Femur (tissue), 1 donor: ENCODE measurements around the gene ZFP36L1.
"Not testable (repeated sequence)": the region's sequence is repeated elsewhere in the genome, so short reads cannot be mapped to it uniquely, and the experiment has no call there.

Experiments used
- DNase-seq: peaks from one replicate; pipeline ENCODE4 v3.0.0-alpha.2; 2017

ZFP36L1 gene

DNA sequence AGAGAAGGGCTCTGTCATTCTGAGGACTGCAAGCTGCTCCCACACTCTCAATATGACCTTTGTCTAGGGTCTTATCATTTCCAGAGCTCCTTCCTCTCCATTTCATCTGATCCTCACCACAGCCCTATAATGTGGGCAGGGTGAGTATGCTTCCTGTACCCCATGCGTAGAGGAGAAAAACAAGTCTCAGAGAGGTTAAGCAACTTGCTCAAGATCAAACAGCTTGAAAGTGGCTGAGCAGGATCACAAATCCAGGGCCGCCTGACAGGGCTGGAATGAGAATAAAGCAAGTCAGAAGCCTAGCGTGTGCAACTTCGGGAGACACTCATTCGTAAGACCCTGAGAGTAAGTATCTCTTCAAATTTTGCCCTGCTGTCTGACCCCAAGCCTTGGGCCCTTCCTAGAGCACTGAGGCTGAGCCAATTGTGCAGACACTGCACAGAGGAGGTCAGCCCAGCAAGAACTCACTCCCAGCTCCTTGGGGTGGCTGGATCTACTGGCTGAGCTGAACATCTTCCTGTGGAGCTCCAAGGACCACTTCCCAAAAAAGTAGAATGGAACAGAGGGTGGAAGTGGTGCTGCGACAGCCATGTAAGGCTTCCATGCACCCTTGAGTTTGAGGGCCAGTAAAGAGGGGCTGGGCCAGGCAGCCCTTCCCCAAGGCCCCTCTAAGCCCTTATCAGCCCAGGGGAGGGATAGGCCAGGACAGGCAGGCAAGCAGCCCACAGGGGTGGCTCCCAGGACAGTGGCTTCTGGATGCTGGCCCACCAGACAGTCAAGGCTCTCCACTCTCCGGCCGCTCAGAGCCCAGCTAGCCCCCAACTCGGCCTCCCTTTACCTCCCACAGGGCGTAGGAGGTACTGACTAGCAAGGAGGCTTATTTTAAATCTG lies 10.5 kb downstream of the ZFP36L1 start:
- no peak for DNase-seq

DNA sequence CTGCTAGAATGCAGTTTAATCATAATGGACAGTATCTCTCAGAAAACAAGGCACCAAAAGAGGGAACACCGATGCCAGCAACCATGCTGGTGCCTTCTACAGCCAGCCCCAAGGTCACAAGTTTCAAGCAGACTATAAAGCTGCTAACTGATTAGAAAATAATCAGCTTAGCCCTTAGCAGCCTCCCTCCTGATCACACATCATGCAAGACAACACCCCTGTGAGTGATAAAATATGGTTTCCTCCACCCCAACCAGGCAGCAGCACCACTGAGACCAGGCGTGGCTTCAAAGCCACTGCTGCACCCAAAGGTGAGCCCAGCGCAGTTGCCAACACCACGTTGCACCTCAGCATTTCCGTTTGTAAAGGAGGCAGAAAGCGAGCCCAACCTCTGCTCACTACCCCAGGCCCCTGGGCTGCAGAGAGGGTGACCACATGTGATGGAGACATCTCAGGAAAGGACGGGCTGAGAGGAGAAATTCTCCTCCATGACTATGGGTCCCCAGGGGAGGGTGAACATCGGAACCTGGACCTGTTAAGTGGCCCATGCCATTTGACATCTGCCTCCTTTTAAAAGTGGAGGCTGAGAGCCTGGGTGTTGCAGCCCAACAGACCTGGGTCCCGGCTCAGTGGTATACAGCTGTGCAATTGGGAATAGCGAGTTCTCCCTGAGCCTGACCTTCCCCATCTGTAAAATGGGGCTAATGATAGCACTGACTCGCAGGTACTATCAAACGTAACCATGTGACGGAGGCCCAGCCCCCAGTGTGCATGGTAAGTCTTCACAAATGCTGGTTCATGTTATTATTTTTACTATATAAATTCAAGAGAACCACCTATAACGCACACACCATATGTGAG lies 11.5 kb downstream of the ZFP36L1 start:
- DNase-seq, result peak; percentile 31

DNA sequence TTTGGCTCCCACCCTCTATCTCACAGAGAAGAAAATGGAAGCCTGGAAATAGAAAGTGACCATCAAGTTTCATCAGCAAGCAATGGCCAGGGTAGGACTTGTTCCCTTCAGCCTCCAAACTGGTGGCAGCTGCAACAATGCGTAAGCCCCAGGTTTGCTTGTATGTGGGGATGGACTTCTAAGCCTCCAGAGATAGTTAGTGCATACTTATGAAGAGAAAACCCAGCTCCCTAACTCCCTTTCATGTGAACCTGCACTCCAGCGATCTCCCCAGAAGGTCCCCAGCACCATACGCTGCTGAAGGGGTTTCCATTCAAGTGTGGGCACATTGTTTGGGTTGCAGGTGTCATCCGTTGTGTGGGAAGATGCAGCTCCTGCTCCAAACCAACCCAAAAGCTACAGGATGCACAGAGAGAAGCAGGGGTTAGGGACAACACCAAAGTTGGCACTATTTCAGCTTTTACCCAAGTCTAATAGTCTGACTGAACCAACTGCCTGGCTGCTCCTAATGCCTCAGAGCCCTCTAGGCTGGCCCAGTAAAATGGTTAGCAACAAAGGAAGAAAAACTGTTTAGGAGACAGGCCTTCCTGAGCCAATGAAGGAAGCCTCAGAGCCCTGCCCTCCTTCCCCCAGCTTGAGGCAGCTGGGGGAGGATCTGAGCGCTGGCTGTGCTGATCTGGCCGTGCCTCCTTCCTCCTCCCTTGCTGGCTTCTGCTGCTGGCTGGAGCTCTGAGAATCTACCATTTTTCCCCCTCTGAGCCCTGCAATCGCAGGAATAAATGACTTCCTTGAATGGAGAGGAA lies 12.3 kb downstream of the ZFP36L1 start:
- DNase-seq, result peak; percentile 82

DNA sequence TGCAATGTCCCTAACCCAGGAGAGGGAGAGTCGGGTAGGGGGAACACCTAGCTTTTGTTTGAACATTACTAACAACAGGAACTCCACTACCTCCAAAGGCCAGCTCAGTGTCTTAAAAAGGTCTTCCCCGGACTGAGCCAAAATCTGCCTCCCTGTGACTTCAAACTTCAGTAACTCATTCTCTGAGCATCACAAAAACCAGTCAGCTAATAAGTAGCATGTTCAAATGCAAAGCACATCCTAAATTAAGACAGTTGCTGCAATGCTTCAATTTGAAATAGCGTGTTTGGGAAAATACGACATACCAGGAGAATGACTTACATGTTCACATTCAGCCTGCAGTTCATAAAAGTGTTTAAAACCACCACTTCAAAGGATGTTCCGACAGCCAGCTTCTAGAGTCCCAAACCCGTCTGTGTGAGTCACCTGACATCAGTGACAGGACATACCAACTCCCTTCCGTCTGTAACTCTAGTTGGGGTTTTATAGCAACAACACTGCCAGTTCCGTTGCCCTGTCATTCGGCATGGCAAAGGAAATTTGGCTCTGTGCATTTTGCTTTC lies 13.0 kb downstream of the ZFP36L1 start:
- DNase-seq, result peak; percentile 30

DNA sequence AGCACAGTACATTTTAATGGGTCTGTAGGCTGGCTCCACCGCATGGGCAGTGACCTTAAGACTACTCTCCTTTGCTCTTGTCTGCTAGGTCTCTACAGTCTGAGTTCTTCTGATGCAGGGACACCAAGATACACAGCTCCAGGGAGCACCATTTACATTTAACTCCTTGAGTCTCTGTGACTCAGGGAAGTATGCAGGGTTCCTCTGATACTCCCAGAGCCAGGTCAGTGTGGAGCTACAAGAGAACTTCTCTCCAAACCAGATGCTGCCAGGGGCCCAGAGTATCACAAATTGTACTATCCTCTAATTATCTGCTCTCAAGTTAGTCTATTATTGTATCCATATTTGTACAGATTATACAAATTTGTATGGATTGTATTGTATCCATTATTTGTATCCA lies 15.2 kb downstream of the ZFP36L1 start:
- peak; percentile 1 for DNase-seq

DNA sequence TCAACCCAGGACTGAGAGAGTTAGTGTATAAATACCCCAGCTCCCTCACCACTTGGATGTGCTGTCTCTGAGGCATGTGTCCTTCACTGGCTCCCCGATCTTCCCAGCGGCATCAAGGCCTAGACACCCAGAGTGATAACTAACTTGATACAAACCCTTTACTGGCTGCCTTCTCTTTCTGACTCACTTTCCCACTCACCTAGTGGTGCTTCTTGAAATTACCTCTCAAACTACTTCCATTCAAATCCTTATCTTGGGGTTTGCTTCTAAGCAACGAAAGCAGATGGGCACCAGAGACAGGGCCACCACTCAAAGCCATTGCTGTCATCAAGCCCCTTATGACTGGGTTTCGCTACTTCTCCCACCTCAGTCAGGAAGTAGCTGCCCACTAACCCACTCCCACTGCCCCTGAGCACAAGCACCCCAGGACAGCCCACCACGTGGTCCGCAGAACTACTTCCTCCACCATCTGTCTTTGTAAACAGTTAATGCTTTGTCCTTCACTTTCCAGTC lies 17.2 kb downstream of the ZFP36L1 start:
- DNase-seq, result no peak

DNA sequence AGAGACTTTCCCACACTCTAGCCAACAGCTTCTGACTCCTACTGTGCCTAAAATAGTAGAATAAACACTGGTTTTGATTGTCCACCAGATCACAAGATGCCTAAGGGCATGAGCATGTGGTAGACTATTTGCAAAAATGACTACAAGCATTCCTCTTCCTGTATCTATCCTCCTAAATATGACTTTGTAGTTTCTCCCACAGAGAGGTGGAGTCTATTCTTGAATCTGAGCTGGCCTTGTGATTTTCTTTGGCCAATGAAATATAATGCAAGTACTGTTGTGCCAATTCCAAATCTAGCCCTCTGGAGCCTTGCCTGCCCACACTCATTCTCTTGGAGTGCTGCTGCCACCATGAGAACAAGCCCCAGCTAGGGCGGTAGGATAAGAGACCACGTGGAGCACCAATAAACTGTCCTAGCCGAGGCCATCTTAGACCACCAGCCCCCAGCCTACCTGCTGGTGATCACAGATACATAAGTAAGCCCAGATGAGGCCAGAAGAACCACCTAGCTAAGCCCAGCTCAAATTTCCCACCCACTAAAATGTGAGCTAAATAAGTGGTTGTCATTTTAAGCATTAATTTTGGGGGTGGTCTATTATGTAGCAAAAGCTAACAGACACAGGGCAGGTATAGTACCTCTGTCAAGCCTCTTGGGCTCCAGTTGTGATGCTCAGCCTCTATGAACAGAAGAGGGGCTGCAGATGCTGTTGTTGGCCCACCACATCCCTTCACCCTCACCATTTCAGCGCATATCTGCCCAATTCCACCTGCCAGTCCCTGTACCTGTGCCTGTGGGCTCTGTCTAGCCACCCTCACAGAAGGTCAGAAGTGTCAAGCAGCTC lies 17.9 kb downstream of the ZFP36L1 start:
- DNase-seq, result peak; percentile 11

DNA sequence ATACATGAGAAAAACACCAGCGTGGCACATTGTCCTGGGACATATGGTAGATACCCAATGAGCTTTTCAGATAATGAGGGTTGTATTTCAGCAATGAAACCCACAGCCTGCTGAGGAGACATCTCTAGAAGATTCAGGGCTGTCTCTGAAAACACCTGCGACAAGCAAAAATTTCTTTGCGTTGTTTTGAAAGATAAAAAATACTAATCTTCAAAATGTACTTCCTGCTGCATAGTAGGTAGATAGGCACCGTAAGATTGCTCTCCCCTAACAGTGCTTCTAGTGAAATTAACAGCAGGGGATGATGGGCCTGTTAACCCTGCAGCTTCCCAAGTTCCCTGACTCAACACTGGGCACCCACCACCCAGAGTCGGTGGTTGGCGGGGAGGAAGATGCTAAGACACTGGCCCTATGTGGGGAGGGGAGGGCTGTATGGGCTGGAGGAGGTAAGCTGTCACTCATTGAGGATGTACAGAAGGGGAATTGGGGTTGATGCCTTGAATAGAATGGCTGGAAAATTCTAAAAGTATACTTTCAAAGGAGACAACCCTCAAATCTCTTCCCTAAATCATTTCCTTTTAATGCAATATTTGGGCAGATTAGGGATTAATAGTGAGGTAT lies 20.0 kb downstream of the ZFP36L1 start:
- no peak for DNase-seq

DNA sequence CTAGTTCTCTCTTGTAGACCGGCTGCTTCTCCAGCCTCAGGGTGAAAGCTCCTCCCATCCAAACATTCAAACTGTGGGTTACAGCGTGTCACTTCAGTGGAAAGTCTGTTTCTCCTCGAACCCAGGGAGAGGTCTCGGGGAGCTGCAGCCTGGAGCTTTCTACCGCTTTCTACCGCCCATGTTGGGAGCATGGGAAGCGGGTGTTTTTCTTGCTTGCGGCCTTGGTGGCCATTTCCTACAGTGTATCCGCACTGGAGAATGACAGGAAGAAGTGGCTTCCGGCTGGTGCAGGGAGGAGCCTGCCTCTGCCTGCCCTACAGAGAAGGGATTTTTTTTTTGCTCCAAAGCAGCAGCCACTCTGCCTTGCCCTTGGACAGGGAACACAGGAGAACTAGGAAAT lies 21.2 kb downstream of the ZFP36L1 start:
- no peak for DNase-seq

DNA sequence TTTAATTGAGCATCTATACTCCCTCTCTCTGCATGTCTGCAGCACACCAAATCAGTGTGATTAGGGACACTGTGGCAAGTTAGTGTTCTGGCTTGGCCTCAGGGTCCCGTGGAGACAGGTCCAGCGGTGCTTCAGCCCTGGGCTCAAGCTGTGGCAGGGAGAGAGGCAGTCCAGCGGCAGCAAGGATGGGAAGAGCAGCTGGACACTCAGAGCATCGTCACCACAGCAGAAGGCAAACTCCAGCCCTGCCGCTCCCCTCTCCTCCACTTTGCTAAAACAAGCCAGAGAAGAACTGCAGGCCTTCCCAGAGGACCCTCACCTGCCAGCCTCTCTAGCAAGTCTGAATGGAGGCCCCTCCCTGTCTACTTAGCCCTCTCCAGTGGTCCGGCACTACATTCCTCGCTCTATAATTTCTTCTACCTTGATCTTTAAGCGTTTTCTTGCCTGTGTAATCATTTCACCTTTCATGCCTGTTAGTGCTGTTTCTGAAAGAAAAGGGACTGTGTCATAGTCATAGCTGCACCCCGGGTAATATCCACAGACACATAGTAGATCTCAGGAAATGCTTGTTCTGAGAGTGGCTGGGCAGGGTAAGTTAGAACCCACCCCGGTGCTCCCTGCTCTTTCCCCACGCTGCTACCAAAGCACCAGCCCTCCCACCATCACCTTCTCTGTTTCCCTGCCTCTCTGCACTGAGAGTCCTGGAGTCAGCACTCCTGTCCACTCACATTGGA lies 22.1 kb downstream of the ZFP36L1 start:
- DNase-seq, result no peak

DNA sequence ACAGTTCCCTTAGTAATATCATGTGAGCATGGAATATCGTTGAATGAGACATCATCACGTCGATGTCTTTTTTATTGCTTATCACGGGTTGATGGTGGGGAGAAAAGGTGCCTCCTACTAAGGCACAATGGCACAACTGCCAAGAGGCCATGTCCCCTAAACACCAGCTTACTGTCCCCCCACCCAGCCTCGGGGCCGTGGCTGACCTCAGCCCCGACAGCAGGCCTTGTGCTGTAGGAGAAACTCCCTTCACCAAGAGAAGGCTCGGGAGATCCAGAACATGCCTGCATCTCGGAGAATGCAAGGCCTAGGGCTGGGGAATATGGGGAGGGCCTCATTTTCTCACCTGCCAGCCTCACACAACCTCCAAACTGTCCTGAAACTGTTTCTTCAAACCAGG lies 22.8 kb downstream of the ZFP36L1 start:
- DNase-seq, result no peak

DNA sequence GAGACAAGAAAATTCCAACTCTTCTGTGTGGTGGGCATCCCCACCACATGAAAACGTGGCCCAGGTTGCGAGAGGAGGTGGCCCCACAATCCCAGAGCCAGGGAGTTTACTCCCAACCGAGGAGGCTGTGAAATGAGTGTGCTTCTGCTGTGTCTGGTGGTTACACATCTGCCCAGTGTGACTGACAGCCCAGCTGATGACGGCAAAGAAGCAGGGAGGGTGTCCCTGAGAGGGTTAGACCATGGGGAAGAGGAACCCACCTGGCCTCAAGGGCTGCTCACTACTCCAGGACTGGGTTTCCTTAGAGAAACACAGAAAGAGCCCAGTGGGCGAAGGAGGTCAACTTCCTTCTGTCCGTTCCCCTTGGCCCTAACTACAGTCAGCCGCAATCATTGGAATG lies 24.6 kb downstream of the ZFP36L1 start:
- no peak for DNase-seq

DNA sequence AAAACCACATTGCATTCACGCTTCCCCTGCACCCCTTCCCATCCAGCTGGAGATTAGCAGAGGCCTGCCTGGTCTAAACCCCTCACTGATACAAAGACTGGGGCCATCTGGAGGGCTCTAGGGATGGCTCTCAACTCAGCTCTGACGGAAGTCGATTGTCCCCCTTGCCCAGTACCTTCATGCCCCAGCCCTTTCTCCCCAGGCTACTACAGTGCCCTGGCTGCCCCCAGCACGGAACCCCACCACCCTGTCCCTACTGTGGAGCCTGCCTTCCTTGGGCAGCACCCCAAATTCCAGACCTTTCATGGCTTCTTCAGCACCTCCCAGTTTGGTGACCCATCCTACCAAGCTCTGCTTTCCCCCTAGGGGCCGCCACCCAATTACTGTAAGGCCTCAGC lies 25.6 kb downstream of the ZFP36L1 start:
- no peak for DNase-seq

DNA sequence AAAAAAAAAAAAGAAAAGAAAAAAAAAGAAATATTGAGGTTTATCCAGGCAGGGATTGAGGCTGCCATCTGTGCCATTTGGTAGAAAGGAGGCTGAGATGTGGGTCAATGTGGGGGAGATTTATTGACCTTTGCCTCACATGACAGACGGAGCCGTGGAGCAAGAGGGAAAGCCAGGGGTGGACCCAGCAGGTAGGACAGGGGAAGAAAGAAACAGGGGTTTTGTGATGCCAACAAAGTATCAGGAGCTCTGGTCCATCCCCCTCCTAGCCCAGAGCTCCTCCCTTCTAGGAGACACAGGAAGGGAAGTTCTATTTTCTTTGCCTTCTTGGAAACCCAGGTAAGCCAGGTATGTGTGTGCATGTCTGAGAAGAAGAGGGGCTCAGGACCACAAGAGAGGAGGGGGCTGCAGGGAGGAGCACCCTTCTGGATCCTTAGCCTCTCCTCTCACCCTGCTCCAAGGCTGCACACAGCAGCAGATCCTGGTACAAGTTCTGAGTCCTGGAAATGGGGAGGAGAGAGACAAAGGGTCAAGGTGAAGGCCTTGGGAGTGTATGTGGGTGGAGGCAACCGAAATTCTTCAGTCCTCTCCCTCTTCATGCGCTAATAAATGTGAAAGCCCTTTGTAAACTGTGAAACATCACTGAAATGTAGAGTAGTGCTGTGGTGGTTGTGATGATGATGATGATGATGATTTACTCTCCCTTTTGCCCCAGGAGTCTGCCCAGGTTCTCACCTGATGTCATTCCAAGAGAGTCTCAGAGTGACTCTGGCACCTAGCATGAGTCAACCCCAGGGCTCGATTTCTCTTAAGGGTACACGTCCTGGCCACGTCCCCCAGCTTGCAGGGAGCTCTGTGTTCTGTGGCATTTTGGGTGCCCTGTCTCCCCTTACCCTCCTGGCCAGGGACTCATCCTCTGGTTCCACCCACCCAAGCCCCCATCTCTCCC lies 26.3 kb downstream of the ZFP36L1 start:
- DNase-seq, result no peak

DNA sequence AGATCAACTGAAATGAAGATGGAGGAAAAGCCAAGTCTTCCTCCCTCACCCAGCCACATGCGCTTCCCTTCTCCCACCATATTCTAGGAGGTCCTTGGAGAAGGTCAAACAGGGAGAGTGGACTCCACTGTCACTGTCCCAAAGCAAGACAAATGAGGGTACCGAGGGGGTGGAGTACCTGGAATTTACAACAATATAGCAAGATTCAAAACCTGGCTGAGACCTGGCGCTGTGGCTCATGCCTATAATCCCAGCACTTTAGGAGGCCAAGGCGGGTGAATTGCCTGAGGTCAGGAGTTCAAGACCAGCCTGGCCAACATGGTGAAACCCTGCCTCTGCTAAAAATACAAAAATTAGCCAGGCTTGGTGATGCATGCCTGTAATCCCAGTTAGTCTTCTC lies 29.0 kb downstream of the ZFP36L1 start:
- not testable (repeated sequence) for DNase-seq

DNA sequence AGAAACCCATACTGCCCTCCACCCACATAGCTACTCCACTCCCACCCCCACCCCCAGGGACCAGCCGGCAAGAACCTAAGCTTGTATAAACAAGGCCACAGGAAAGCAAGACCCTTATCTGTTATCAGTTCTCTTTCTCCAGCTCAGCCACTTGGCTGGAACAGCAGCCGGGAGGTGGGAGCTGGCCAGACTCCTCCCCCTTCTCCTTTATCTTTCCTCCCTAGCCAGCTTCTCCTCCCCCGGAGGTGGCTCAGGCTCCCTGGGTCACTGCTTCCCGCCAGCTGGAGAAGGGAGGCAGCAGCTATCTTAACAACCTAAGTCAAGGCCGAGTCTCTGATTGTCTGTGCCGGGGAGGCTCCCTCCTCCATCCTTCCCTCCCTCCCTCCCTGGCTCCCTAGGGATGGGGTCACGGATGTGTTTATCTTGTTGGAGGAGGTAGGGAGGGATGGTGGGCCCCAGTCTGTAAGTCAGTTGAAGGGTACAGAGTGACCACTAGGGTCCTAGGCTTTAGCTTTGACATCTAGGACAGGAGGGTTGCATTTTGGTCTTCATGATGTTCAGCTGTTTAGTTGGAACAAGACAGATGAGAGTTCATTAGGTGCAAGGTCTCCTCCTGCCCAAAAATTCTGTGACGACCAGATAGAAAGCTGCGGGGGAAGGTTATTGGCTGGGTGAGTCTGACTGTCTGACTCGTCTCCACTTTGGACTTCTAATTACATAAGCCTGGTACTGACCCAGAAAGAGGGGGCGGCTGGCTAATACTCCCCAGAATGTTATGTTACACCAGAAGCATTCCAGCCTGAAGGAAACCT lies 29.7 kb downstream of the ZFP36L1 start:
- peak; percentile 68 for DNase-seq

DNA sequence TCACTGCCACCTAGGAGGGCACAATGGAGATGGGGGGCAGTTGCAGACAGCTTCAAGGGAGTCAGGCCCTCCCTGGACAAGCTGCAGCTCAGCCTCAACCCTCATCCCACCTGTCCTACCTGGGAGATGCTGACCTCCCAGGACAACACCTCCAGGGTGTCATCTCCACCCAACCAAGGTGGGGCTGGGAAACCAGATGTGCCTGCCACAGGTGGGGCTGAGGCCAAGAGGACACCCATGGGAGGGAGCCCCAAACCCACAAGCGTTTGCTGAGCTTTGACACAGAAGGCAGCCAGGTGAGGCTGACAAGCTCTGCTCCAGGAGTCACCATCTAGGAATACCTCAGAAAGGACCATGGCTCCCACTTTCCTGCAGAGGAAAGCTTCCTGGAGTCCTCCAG lies 31.5 kb downstream of the ZFP36L1 start:
- DNase-seq, result no peak

DNA sequence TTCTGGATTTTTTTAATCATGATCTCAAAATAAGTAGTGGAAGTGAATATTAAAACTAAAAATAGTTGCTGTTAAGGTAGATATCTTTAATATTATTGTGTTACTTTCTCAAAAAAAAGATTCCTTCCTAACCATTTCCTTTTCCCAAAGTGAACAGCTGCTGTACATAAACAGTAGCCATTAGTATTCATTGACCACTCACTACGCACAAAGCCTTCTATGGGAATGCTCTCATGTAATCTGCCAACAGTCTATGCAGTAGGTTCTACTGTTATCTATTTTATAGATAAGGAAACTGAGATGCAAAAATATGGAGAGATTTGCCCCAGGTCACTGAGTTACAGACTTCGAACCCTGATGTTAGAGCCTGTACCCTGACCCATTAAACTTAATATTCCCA lies 32.1 kb downstream of the ZFP36L1 start:
- no peak for DNase-seq
